ENCODE measurements around the gene COL23A1. TPM values are rescaled to one million over a fixed set of nuclear protein-coding genes. Genes with fewer than 3 reads are reported as not detected.

Gene COL23A1
- total RNA-seq, 1 experiment from 2014 or later = not detected

DNA sequence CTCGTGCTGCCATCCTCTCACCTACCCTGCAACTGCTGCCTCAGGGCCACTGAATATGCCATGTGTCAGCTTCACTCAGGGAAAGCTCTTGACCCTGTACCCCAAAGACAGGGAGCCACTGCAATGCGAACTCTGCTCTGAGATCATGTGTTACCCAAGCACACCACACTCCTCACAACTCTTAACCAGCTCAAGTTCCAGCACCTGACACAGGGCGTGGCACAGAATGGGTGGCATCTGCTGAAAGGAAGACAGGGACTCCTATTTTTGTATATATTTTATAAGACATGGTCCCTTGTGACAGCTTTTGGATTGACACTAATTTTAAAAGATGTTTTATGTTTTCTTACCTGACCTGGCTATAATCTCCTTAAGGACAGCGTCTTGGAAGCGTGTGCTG, 368.3 kb downstream of the COL23A1 start:
- H4K20me1 ChIP-seq (ENCODE audit: low read length) = no peaks in the 10 kb centered on the region
- H3K4me3 ChIP-seq (ENCODE audit: low read length) = no peak overlapping the region
- no TSS peak for BruUV-seq (replicated peaks)
- no peak overlapping the region for H2AFZ ChIP-seq (ENCODE audit: low read length)
- POLR2A ChIA-PET (ENCODE audit: unreplicated experiment) = no interaction called here
- no peak overlapping the region for H3K27ac ChIP-seq (ENCODE audit: low read length)
- DNase-seq (no peak), ATAC-seq (no peak)
- TF ChIP-seq, protein P1, sequence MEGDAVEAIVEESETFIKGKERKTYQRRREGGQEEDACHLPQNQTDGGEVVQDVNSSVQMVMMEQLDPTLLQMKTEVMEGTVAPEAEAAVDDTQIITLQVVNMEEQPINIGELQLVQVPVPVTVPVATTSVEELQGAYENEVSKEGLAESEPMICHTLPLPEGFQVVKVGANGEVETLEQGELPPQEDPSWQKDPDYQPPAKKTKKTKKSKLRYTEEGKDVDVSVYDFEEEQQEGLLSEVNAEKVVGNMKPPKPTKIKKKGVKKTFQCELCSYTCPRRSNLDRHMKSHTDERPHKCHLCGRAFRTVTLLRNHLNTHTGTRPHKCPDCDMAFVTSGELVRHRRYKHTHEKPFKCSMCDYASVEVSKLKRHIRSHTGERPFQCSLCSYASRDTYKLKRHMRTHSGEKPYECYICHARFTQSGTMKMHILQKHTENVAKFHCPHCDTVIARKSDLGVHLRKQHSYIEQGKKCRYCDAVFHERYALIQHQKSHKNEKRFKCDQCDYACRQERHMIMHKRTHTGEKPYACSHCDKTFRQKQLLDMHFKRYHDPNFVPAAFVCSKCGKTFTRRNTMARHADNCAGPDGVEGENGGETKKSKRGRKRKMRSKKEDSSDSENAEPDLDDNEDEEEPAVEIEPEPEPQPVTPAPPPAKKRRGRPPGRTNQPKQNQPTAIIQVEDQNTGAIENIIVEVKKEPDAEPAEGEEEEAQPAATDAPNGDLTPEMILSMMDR (conservative IDR thresholded peaks at IDR 0.05; ENCODE audit: low read depth, low read length) = no peak
- TF ChIP-seq EZH2 (IDR thresholded peaks at IDR 0.05; ENCODE audit: low read length, unreplicated experiment) (no peak), EZH2phosphoT487 (IDR thresholded peaks at IDR 0.05; ENCODE audit: borderline replicate concordance, low read length) (no peak)
- H3K9ac ChIP-seq (ENCODE audit: low read length) = no peak overlapping the region
- CTCF ChIA-PET = interaction anchor here (0.6 kb wide), 1 partner anchor 1409 kb away, joined by 3 read pairs; no protein-coding TSS in a partner anchor
- peaks cover 10% of the 10 kb centered on the region; the same call in 1 of the 2 replicates for H3K36me3 ChIP-seq (ENCODE audit: low read depth, low read length)
- no peaks in the 10 kb centered on the region for H3K9me3 ChIP-seq (ENCODE audit: low read length)
- H3K4me1 ChIP-seq (ENCODE audit: insufficient read depth, low read length) = no peaks in the 10 kb centered on the region
- no peaks in the 10 kb centered on the region for H3K27me3 ChIP-seq (ENCODE audit: low read length)
- H3F3A ChIP-seq (ENCODE audit: low read length, unreplicated experiment) = no peaks in the 10 kb centered on the region
- H3K4me2 ChIP-seq (ENCODE audit: low read length) = no peak overlapping the region
- H3K9me2 ChIP-seq (replicated peaks; ENCODE audit: low read length) = no peaks in the 10 kb centered on the region
- intact Hi-C loops (cut with micrococcal nuclease) = no loop called here
- H3K79me2 ChIP-seq (ENCODE audit: low read length) = no peaks in the 10 kb centered on the region

DNA sequence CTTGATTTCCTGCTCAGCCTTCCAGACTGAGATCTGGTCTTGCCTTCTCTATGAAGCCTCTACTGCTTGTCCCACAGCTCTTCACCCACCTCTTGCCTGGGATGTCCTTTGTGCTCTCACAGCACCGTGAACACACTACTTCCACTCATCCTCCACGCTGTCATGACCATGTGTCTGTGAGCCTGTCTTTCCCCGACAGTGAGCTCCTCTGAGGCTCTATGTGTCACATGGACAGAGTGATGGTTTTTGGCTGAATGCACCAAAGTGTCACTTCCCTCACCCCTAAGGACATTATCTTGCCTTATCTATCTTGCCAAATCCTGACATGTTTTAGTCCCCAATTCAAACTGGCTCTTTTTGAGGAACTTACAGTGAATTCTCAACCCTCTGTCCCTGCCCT, 368.9 kb downstream of the COL23A1 start:
- Histone ChIP-seq H3K9ac (ENCODE audit: low read length) (no peak overlapping the region), H3K79me2 (ENCODE audit: low read length) (no peaks in the 10 kb centered on the region), H2AFZ (ENCODE audit: low read length) (no peak overlapping the region), H3K4me2 (ENCODE audit: low read length) (no peak overlapping the region), H3K27me3 (ENCODE audit: low read length) (no peaks in the 10 kb centered on the region), H3K36me3 (ENCODE audit: low read depth, low read length) (peaks cover 10% of the 10 kb centered on the region; the same call in 1 of the 2 replicates), H3K9me3 (ENCODE audit: low read length) (no peaks in the 10 kb centered on the region), H3K27ac (ENCODE audit: low read length) (no peak overlapping the region), H4K20me1 (ENCODE audit: low read length) (no peaks in the 10 kb centered on the region), H3K4me3 (ENCODE audit: low read length) (no peak overlapping the region), H3K9me2 (replicated peaks; ENCODE audit: low read length) (no peaks in the 10 kb centered on the region), H3K4me1 (ENCODE audit: insufficient read depth, low read length) (no peaks in the 10 kb centered on the region), H3F3A (ENCODE audit: low read length, unreplicated experiment) (no peaks in the 10 kb centered on the region)
- intact Hi-C loops (cut with micrococcal nuclease) = no loop called here
- no TSS peak for BruUV-seq (replicated peaks)
- ATAC-seq = 0 out of 2 replicates have a peak, but pooled peaks have one; percentile 15
- ChIA-PET CTCF (interaction anchor here (0.6 kb wide), 1 partner anchor 1409 kb away, joined by 3 read pairs; no protein-coding TSS in a partner anchor), POLR2A (ENCODE audit: unreplicated experiment) (interaction anchor here (0.6 kb wide), 1 partner anchor 227 kb away, joined by 3 read pairs; no protein-coding TSS in a partner anchor)
- no peak for DNase-seq
- no peak for TF ChIP-seq EZH2phosphoT487 (IDR thresholded peaks at IDR 0.05; ENCODE audit: borderline replicate concordance, low read length)
- no peak for TF ChIP-seq EZH2 (IDR thresholded peaks at IDR 0.05; ENCODE audit: low read length, unreplicated experiment)
- TF ChIP-seq, protein P1 (conservative IDR thresholded peaks at IDR 0.05; ENCODE audit: low read depth, low read length) = no peak

- H3K9ac ChIP-seq (ENCODE audit: low read length) = no peak overlapping the region
- no peaks in the 10 kb centered on the region; the same call in 1 of the 2 replicates for H4K20me1 ChIP-seq (ENCODE audit: low read length)
- H3K9me2 ChIP-seq (replicated peaks; ENCODE audit: low read length) = no peaks in the 10 kb centered on the region
- H2AFZ ChIP-seq (ENCODE audit: low read length) = no peak overlapping the region
- no peaks in the 10 kb centered on the region for H3K4me1 ChIP-seq (ENCODE audit: insufficient read depth, low read length)
- H3K9me3 ChIP-seq (ENCODE audit: low read length) = no peaks in the 10 kb centered on the region
- H3F3A ChIP-seq (ENCODE audit: low read length, unreplicated experiment) = no peaks in the 10 kb centered on the region
- no TSS peak for BruUV-seq (replicated peaks)
- H3K4me2 ChIP-seq (ENCODE audit: low read length) = no peak overlapping the region
- no peak for ATAC-seq
- ChIA-PET CTCF (no interaction called here), POLR2A (ENCODE audit: unreplicated experiment) (no interaction called here)
- peaks cover 24% of the 10 kb centered on the region; the same call in 1 of the 2 replicates for H3K36me3 ChIP-seq (ENCODE audit: low read depth, low read length)
- no peak overlapping the region for H3K27ac ChIP-seq (ENCODE audit: low read length)
- intact Hi-C loops (cut with micrococcal nuclease) = no loop called here
- no peaks in the 10 kb centered on the region for H3K79me2 ChIP-seq (ENCODE audit: low read length)
- no peak overlapping the region for H3K4me3 ChIP-seq (ENCODE audit: low read length)
- no peaks in the 10 kb centered on the region for H3K27me3 ChIP-seq (ENCODE audit: low read length)
- TF ChIP-seq EZH2 (IDR thresholded peaks at IDR 0.05; ENCODE audit: low read length, unreplicated experiment) = no peak
- TF ChIP-seq, protein P1 (conservative IDR thresholded peaks at IDR 0.05; ENCODE audit: low read depth, low read length) = no peak
- TF ChIP-seq EZH2phosphoT487 (IDR thresholded peaks at IDR 0.05; ENCODE audit: borderline replicate concordance, low read length) = no peak
- no peak for DNase-seq
Measured at GRCh38 chr5:178218827-178219226, 371.4 kb downstream of the COL23A1 start.

Data from PC-3 (cell line).